LNCaP clone FGC (cell line): ENCODE data around the gene BUB1B.

ENCODE experiments used
- DNase-seq: peaks from one replicate; pipeline ENCODE4 v3.0.0-alpha.2; 2011; ENCODE audit warnings: low read depth
- H3K4me3 ChIP-seq: 2 replicates; pipeline ENCODE4 v1.5.1; 2011; ENCODE audit warnings: mild to moderate bottlenecking, low read depth, low read length, control low read depth
- TF ChIP-seq, protein P1 (sequence below): IDR thresholded peaks from 2 replicates; pipeline ENCODE4 v1.5.1; 2012; ENCODE audit warnings: mild to moderate bottlenecking; ENCODE audit not compliant: control insufficient read depth, insufficient read depth; ENCODE audit errors: extremely low read depth

Gene BUB1B

DNA sequence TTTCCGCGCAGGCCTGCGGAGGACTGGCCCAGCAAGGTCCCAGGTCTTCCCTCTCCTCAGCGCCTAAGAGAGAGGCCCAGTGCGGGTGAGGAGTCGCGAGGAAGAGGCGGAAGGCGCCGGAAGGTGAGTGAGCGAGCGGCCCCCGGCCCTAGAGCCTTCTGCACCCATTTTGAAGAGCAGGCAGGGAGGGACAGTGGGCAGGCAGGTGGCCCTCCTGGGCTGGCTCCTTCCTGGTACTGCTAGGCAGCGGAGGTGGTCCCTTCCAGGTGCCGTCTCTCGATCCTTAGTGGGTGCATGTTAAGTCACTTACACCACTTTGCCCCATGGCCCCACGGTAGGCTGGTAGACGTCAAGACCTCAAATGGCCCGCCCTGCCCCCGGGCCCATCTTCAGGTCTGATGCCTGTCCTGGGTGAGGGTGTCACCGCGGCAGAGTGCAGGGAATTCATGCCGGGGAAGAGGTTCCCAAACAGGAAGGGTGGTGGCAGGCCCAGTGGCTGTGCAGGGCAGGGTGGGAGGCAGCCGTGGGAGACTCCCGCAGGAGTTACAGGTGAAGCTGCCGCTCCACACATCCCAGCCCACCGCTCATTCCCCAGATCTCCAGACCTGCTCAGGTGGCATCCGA, 92.4 kb downstream of the BUB1B start:
- no peak for DNase-seq
- no peak overlapping the region for H3K4me3 ChIP-seq
- TF ChIP-seq, protein P1, sequence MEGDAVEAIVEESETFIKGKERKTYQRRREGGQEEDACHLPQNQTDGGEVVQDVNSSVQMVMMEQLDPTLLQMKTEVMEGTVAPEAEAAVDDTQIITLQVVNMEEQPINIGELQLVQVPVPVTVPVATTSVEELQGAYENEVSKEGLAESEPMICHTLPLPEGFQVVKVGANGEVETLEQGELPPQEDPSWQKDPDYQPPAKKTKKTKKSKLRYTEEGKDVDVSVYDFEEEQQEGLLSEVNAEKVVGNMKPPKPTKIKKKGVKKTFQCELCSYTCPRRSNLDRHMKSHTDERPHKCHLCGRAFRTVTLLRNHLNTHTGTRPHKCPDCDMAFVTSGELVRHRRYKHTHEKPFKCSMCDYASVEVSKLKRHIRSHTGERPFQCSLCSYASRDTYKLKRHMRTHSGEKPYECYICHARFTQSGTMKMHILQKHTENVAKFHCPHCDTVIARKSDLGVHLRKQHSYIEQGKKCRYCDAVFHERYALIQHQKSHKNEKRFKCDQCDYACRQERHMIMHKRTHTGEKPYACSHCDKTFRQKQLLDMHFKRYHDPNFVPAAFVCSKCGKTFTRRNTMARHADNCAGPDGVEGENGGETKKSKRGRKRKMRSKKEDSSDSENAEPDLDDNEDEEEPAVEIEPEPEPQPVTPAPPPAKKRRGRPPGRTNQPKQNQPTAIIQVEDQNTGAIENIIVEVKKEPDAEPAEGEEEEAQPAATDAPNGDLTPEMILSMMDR: no peak

DNA sequence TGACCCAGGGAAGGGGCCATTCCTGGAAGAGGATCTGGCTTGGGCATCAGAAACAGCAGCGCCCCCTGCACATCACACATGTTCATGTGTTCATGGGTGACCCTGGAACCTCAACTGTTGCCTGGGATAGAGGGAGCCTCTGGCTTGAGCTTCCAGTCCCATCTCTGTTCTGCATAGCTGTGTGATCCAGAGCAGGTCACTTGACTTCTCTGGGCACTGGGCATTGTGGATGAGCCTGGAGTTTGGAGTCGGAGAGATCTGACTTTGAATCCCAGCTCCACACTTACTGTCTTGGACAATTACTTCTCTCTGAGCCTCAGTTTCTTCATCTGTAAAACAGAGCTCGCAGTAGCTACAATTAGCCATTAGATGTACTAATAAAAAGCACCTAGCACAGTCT, 93.6 kb downstream of the BUB1B start:
- TF ChIP-seq, protein P1: no peak
- H3K4me3 ChIP-seq: no peak overlapping the region
- no peak for DNase-seq

DNA sequence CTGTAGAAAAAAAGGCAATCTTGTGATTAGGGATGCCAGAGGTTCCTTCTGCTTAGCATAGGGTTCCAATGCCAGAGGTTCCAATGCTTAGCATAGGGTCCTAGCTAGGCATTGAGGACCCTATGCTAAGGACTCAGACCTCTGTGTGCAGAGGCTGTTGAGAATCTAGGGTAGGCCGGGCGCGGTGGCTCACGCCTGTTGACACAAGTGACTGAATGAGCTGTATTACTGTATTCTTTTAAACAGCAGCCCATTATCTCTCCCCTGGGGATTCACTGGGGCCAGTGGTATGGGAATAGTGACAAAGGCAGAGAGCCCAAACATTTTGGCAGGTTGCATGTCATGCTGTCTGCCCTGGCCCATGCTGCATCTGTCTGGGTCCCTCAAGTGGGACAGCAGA, 94.2 kb downstream of the BUB1B start:
- no peak overlapping the region for H3K4me3 ChIP-seq
- TF ChIP-seq, protein P1: no peak
- DNase-seq: no peak

DNA sequence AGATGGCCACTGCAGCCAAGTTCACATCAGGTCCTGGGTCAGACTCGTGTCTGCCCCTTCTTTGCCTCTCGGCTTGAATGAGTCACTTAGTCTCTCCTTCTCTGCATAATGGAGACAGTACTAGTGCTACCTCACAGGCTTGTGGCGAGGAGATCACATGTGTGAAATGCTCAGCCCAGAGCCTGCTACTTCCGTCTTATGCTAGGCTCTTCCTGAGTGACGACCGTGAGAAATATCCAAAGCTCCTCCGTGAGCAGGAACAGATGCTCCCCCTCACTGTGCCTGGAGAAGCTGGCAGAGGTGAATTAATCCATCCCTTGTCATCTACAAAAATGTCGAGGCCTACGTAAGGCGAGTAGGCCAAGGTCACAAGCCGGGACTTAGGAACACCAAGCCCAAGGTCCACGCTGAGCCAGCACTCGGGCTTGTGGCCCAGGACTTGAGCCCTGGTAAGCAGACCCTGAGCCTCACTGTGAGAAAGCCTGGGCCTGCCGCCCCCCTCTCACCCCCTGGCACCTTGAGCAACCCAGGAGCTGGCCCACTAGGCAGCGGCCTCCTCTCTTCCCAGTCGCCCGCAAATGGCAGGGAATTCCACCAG, 95.9 kb downstream of the BUB1B start:
- TF ChIP-seq, protein P1: no peak
- no peak for DNase-seq
- H3K4me3 ChIP-seq: no peak overlapping the region

DNA sequence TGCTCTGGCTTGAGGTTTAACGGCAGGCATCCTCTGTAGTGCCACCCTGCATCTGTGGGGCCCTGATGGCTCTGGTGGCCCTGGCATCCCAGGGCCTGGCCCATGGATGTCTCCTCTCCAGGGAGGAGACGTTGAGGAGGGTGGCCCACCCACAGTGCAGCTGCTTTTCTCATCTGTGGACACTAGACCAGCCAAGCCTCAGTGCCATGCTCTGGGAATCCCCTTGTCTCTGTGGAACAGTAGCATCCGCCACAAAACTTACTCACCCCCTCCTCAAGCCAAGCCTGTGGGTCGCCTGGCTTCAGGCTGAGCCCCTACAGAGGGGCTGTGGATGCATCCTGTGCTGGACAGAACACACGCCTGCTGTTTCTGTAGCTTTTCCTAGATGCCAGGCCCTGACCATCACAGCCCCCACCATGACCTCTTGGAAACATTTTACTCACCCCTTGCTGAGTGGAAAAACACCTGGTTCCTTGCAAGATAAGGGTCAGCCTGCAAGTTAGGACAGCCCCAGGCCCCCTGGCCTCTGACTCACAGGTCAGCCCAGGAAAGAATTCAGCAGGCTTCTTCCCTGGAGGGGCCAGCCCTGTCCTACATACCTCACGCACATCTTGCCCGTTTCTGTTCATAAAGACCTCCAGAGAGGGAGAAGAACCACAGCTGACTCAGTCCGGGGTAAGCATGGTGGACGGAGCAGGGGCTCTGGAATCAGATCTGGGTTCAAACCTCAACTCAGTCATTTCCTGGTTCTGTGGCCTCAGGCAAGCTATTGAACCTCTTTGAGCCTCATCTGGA, 97.0 kb downstream of the BUB1B start:
- TF ChIP-seq, protein P1: no peak
- no peak overlapping the region for H3K4me3 ChIP-seq
- no peak for DNase-seq

- TF ChIP-seq, protein P1: no peak
- no peak for DNase-seq
These were observed 97.7 kb downstream of the BUB1B start for GRCh38 chr15:40258544-40258943.

More at GRCh38 chr15:40258544-40258943, 97.7 kb downstream of the BUB1B start:
- no peak overlapping the region for H3K4me3 ChIP-seq
